Kidney epithelial cell (primary cell): ENCODE measurements around the gene CIT. TPM values are rescaled to one million over a fixed set of nuclear protein-coding genes. Genes with fewer than 3 reads are reported as not detected.

Experiments used
- DNase-seq: peaks from one replicate; pipeline ENCODE4 v3.0.0-alpha.2; 2010; ENCODE audit warnings: low read depth
- H3K27me3 ChIP-seq: 2 replicates; pipeline ENCODE4 v1.6.0; 2011; ENCODE audit warnings: low read length; ENCODE audit not compliant: control insufficient read depth, insufficient read depth
- H3K36me3 ChIP-seq: 2 replicates; pipeline ENCODE4 v1.5.1; 2011; ENCODE audit warnings: low read length; ENCODE audit not compliant: control insufficient read depth, insufficient read depth
- H3K4me3 ChIP-seq: 2 replicates; pipeline ENCODE4 v1.5.1; 2011; ENCODE audit warnings: low read depth, mild to moderate bottlenecking, control low read depth, low read length
- total RNA-seq: library from RNA; depleted of rRNA; stranded (reverse); fragments of >200 nt; gene quantifications from 2 replicates; pipeline ENCODE4 v1.2.3, GENCODE V29; 2015
- TF ChIP-seq, protein P1 (sequence below): IDR thresholded peaks from 2 replicates; pipeline ENCODE4 v1.5.1; 2011; ENCODE audit warnings: mild to moderate bottlenecking, moderate library complexity, low read length, control low read depth, inconsistent platforms; ENCODE audit not compliant: insufficient read depth, poor library complexity, severe bottlenecking

Gene CIT
- total RNA-seq, 1 donor from 2014 or later = 4.3 TPM

DNA sequence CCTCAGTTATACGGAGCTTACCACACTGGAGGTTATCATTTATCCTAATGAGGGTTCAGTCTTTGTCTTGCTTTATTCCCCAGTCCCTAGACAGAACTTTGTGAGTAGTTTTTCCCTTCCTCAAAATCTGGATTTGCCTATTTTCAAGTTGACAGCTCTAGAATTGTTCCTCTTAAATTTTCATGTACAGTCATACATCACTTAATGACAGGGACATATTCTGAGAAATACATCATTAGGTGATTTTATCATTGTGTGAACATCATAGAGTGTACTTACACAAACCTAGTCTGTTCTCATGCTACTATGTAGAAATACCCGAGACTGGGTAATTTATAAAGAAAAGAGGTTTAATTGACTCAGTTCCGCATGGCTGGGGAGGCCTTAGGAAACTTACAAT, 206.1 kb downstream of the CIT start:
- TF ChIP-seq, protein P1, sequence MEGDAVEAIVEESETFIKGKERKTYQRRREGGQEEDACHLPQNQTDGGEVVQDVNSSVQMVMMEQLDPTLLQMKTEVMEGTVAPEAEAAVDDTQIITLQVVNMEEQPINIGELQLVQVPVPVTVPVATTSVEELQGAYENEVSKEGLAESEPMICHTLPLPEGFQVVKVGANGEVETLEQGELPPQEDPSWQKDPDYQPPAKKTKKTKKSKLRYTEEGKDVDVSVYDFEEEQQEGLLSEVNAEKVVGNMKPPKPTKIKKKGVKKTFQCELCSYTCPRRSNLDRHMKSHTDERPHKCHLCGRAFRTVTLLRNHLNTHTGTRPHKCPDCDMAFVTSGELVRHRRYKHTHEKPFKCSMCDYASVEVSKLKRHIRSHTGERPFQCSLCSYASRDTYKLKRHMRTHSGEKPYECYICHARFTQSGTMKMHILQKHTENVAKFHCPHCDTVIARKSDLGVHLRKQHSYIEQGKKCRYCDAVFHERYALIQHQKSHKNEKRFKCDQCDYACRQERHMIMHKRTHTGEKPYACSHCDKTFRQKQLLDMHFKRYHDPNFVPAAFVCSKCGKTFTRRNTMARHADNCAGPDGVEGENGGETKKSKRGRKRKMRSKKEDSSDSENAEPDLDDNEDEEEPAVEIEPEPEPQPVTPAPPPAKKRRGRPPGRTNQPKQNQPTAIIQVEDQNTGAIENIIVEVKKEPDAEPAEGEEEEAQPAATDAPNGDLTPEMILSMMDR = no peak
- Histone ChIP-seq H3K36me3 (peaks cover 4% of the 10 kb centered on the region), H3K4me3 (no peak overlapping the region), H3K27me3 (no peaks in the 10 kb centered on the region)
- no peak for DNase-seq

DNA sequence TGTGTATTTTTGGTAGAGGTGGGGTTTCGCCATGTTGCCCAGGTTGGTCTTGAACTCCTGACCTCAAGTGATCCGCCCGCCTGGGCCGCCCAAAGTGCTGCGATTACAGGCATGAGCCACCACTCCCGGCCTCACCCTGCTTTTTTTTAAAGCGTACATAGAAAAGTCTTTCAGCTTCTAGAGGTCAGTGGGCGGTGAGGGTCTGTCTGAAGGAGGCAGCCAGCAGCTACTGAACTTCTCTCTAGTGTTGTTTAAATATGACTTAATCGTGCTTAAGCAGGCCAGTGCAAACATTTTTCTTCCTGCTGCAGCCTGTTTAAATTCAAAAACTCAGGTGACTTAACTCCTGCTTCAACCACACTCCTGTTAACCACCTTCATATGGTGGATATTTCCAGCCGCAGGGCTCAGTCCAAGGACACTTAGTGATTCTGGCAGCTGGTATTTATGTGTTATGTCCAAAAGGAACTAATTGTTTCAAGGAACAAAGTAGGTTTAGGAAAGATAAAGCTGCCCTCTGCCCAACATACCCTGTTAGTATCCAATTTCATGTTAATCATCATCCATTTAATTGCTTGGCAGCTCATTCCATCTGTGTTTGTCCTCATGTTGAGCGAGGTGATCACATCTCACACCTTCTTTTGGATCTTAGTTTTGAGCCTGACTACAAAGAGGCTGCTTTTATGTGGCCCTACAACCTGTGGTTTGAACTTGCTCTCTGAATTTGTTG, 207.2 kb downstream of the CIT start:
- DNase-seq = peak; percentile 38
- TF ChIP-seq, protein P1 = no peak
- no peak overlapping the region for H3K4me3 ChIP-seq
- peaks cover 4% of the 10 kb centered on the region for H3K36me3 ChIP-seq
- H3K27me3 ChIP-seq = no peaks in the 10 kb centered on the region

DNA sequence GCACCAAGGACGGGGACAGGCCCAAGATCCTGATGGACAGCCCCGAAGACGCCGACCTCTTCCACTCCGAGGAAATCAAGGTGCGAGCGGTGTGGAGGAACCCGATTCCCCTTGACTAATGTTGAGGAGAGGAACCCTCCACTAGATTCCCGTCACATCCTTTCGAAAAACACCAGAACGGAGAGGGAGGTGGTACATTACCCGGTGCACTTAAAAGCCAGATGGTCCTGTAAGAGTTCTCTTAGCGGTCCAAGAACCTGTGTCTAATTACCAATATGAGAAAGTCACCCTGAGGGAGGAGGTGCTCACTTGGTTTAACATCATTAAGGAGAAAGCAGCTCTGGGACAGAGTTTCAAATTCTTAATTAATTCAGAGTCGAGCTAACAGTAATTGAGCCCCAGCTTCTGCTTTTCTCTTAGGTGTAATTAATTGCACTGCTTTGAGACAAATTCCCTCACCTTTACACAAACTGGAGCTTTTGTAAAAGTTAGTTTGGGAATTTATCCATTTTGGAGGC, 208.7 kb downstream of the CIT start:
- no peak for DNase-seq
- peaks cover 1% of the 10 kb centered on the region for H3K36me3 ChIP-seq
- H3K27me3 ChIP-seq = no peaks in the 10 kb centered on the region
- H3K4me3 ChIP-seq = peak overlapping the region; percentile 98
- TF ChIP-seq, protein P1 = no peak

DNA sequence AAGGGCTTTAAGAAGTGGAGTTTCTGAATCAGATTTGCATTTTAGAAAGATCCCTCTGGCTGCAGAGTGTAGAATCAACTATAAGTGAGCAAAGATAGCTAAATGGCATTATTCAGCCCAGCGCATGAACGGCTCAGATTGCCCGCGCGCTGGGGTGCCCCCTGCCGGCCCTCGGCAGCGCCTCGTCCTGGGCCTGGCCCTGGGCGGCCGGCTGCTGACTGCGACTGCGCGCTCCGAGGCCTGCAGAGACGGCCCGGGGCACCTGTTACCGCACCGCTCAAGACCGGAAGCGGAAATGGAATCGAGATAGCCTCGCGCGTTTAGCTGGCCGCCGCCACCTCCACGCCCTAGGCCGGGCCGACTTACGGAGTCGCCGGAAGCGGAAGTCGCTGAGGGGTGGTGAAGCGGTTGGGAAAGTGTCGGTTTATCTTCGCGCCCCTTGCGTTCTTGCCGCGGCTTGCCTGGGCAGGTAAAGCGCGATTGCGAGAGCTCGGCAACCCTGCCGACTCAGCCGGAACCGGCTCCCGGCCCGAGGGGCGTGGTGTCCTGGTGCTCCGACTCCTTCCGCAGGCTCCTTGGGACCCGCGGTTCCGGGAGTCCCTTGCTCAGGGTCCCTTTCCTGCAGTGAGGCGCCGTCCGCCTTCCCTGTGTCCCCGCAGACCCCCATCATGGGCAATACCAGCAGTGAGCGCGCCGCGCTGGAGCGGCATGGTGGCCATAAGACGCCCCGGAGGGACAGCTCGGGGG, 209.4 kb downstream of the CIT start, which contains the start of gene PRKAB1:
Gene PRKAB1, plus strand, starts transcription at position 557 of the 747 bp plus-strand sequence. Its CDS starts 112 bp downstream, at position 669.
- Histone ChIP-seq H3K4me3 (peak within 1 kb of the TSS; percentile 98), H3K36me3 (peaks cover 1% of the 10 kb centered on the region), H3K27me3 (no peaks in the 10 kb centered on the region)
- TF ChIP-seq, protein P1 = peak; percentile 61
- DNase-seq = peak; percentile 92

DNA sequence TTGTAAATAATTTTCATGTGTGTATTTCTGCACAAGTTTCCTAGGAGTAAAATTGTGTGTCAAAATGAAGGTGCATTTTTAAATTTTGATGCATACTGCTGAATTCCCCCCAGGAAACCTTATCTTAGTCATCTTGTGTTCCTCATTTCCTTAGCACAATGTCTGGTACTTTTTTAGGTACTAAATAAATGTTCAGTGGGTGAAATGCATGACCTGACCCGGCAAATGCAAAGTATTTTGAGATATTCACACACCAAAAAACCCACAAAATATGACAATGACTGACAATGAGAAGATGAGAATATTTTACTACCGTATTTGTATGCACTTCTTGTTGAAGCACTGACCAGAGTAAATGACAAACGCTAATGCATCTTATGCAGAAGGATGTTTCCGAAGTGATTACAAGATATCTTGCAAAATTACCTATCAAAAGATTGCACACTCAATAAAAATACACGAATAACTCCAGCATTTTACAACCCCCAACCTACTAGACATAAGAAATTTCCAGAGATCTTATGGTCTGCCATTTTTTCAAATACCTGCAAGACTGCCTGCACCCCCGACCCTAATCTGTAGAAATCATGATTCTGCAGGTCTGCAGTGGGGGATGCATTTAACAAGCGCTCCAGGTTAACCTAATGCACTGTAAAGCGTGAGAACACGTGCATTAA, 210.1 kb downstream of the CIT start:
- no peaks in the 10 kb centered on the region for H3K27me3 ChIP-seq
- H3K36me3 ChIP-seq = no peaks in the 10 kb centered on the region
- H3K4me3 ChIP-seq = peak overlapping the region; percentile 20
- TF ChIP-seq, protein P1 = no peak
- no peak for DNase-seq
